Right renal pelvis (tissue), 4 donors: ENCODE results near the gene CENPE. TPM values are rescaled to one million over a fixed set of nuclear protein-coding genes. Genes with fewer than 3 reads are reported as not detected.
A peak's percentile ranks its signal among the peaks of the same experiment; 100 is the strongest.

Source experiments
- DNase-seq, 4 donors: peaks; one replicate each; pipeline ENCODE4 v3.0.0-alpha.2; 2013; ENCODE audit warnings: low read depth in 4 of 4, low spot score in 3 of 4, missing footprints in 1 of 4
- polyA plus RNA-seq, 4 donors: library from polyadenylated mRNA; unstranded; fragments of 120-200 nt; gene quantifications; one replicate each; pipeline ENCODE4 v1.2.1, GENCODE V29; 2013; ENCODE audit not compliant: insufficient read length in 4 of 4

Gene CENPE
- polyA plus RNA-seq, 4 donors, result 10.0 to 13.9 (median 12.7) TPM

- no peak for DNase-seq
These were observed 112.5 kb downstream of the CENPE start for GRCh38 chr4:103085555-103086196.

GRCh38 chr4:103079621-103080020, 118.5 kb downstream of the CENPE start:
- DNase-seq, result no peak

- DNase-seq, result no peak
These were observed 121.3 kb downstream of the CENPE start, which contains the start of gene SLC9B2 for GRCh38 chr4:103076747-103077347. SLC9B2 (minus strand) TSS chr4:103076761; CDS start chr4:103067550, 9,211 bp downstream.

GRCh38 chr4:103075894-103076746, 122.0 kb downstream of the CENPE start:
- peak in 1 of 4 donors; percentile 48 for DNase-seq

GRCh38 chr4:103075435-103075893, 122.7 kb downstream of the CENPE start:
- no peak for DNase-seq

GRCh38 chr4:103074744-103075434, 123.3 kb downstream of the CENPE start:
- no peak for DNase-seq

GRCh38 chr4:103073792-103074438, 124.2 kb downstream of the CENPE start:
- no peak for DNase-seq

GRCh38 chr4:103067841-103068547, 130.1 kb downstream of the CENPE start:
- no peak for DNase-seq

- DNase-seq, result no peak
These were observed 137.5 kb downstream of the CENPE start for GRCh38 chr4:103060453-103061148.

Other genes with a start within 250 kb of the CENPE start
- gene SLC9B1, start 178.6 kb downstream of the CENPE start, polyA plus RNA-seq, result 1 to 10 TPM; 2.9 to 3.8 (median 3.4) TPM
- 10 to 100 TPM in 2 of 4 donors, 1 to 10 TPM in 2; 6.3 to 11.8 (median 8.9) TPM for gene SLC9B2, start 121.6 kb downstream of the CENPE start, polyA plus RNA-seq
- gene BDH2, start 98.5 kb downstream of the CENPE start, polyA plus RNA-seq, result 100 to 1,000 TPM; 187 to 232 (median 207) TPM